GM10847 (cell line): ENCODE data around the gene TGM5.

Experiments
- POLR2A ChIP-seq: IDR thresholded peaks from 2 replicates; pipeline ENCODE4 v1.6.1; 2011; ENCODE audit not compliant: insufficient read length; ENCODE audit errors: extremely low read depth

The TGM5 gene

GRCh38 chr15:43260011-43260615, 6.6 kb downstream of the TGM5 start:
- no peak for TF ChIP-seq POLR2A

GRCh38 chr15:43258781-43259180, 7.9 kb downstream of the TGM5 start:
- TF ChIP-seq POLR2A, result no peak

GRCh38 chr15:43256341-43256740, 10.4 kb downstream of the TGM5 start:
- no peak for TF ChIP-seq POLR2A

- TF ChIP-seq POLR2A, result no peak
Observed at GRCh38 chr15:43255376-43255775, 11.4 kb downstream of the TGM5 start.

- no peak for TF ChIP-seq POLR2A
Observed at GRCh38 chr15:43253431-43254403, 13.0 kb downstream of the TGM5 start.

GRCh38 chr15:43251871-43252250, 14.9 kb downstream of the TGM5 start:
- TF ChIP-seq POLR2A, result no peak

GRCh38 chr15:43251185-43251870, 15.4 kb downstream of the TGM5 start:
- TF ChIP-seq POLR2A, result no peak

GRCh38 chr15:43250785-43251184, 15.9 kb downstream of the TGM5 start:
- no peak for TF ChIP-seq POLR2A

- TF ChIP-seq POLR2A, result no peak
Observed at GRCh38 chr15:43249699-43250203, 17.0 kb downstream of the TGM5 start.

GRCh38 chr15:43249236-43249635, 17.5 kb downstream of the TGM5 start:
- TF ChIP-seq POLR2A, result no peak

GRCh38 chr15:43246261-43246774, 20.4 kb downstream of the TGM5 start:
- no peak for TF ChIP-seq POLR2A

- no peak for TF ChIP-seq POLR2A
Observed at GRCh38 chr15:43244092-43244491, 22.6 kb downstream of the TGM5 start.

GRCh38 chr15:43243020-43243645, 23.6 kb downstream of the TGM5 start:
- no peak for TF ChIP-seq POLR2A

GRCh38 chr15:43242616-43243015, 24.1 kb downstream of the TGM5 start:
- TF ChIP-seq POLR2A, result no peak

GRCh38 chr15:43241100-43241499, 25.6 kb downstream of the TGM5 start:
- no peak for TF ChIP-seq POLR2A
